Omental fat pad (tissue), 4 donors: ENCODE measurements around the gene INIP. TPM values are rescaled to one million over a fixed set of nuclear protein-coding genes. Genes with fewer than 3 reads are reported as not detected.

Experiments
- ATAC-seq: fragments of 150-250 bp; one replicate; pipeline ENCODE4 v1.9.1; 2016; ENCODE audit warnings: mild to moderate bottlenecking, moderate library complexity; ENCODE audit not compliant: low FRiP score
- DNase-seq: peaks from one replicate; pipeline ENCODE4 v3.0.0-alpha.2; 2019; ENCODE audit warnings: low spot score
- total RNA-seq, 4 donors: library from RNA; depleted of rRNA; stranded (reverse); fragments of >200 nt; gene quantifications; one replicate each; pipeline ENCODE4 v1.1.0, GENCODE V29; 2016
- TF ChIP-seq, protein P1 (sequence below), 3 donors: fragments of 450-650 bp; IDR thresholded peaks; one replicate each; pipeline ENCODE4 v1.5.1; 2016 to 2017; ENCODE audit warnings: antibody characterized with exemption in 3 of 3, mild to moderate bottlenecking in 3 of 3, moderate library complexity in 2 of 3

Gene INIP
- total RNA-seq, 4 donors from 2014 or later = 11.2 to 16.1 (median 13.6) TPM

DNA sequence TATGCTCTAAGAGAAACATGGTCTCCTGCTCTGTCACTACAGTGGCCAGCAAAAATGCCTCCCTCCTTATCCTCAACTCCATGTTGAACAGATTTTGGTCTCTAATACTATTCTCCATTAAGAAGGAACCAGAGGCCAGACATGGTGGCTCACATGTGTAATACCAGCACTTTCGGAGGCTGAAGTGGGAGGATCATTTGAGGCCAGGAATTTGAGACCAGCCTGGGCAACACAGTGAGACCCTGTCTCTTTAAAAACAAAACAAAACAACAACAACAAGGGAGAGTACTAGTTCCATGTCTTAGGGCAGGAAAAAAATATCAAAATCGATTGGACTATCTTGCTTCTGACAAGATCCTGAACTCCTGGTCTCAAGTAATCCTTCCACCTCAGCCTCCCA lies 14.6 kb downstream of the INIP start:
- no peak for ATAC-seq
- TF ChIP-seq, protein P1, sequence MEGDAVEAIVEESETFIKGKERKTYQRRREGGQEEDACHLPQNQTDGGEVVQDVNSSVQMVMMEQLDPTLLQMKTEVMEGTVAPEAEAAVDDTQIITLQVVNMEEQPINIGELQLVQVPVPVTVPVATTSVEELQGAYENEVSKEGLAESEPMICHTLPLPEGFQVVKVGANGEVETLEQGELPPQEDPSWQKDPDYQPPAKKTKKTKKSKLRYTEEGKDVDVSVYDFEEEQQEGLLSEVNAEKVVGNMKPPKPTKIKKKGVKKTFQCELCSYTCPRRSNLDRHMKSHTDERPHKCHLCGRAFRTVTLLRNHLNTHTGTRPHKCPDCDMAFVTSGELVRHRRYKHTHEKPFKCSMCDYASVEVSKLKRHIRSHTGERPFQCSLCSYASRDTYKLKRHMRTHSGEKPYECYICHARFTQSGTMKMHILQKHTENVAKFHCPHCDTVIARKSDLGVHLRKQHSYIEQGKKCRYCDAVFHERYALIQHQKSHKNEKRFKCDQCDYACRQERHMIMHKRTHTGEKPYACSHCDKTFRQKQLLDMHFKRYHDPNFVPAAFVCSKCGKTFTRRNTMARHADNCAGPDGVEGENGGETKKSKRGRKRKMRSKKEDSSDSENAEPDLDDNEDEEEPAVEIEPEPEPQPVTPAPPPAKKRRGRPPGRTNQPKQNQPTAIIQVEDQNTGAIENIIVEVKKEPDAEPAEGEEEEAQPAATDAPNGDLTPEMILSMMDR (IDR thresholded peaks at IDR 0.05) = no peak
- no peak for DNase-seq

GRCh38 chr9:112700085-112700484 lies 17.8 kb downstream of the INIP start:
- DNase-seq (no peak), ATAC-seq (no peak)
- TF ChIP-seq, protein P1 (IDR thresholded peaks at IDR 0.05) = no peak

DNA sequence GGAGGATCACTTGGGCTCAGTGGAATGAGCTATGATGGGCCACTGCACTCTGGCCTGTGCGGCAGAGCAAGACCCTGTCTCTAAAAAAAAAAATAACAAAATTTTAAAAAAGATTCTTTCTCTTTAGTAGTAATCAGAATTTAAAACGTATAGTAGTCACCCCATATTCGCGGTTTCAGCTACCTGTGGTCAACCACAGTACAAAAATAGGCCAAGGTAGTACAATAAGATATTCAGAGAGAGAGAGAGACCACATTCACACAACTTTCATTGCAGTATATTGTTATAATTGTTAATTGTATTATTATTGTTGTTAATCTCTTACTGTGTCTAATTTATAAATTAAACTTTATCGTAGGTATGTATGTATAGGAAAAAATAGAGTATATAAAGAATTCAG lies 18.7 kb downstream of the INIP start:
- DNase-seq = no peak
- TF ChIP-seq, protein P1 (IDR thresholded peaks at IDR 0.05) = no peak
- ATAC-seq = no peak

GRCh38 chr9:112696461-112696860 lies 21.5 kb downstream of the INIP start:
- TF ChIP-seq, protein P1 (IDR thresholded peaks at IDR 0.05) = no peak
- DNase-seq (no peak), ATAC-seq (no peak)

DNA sequence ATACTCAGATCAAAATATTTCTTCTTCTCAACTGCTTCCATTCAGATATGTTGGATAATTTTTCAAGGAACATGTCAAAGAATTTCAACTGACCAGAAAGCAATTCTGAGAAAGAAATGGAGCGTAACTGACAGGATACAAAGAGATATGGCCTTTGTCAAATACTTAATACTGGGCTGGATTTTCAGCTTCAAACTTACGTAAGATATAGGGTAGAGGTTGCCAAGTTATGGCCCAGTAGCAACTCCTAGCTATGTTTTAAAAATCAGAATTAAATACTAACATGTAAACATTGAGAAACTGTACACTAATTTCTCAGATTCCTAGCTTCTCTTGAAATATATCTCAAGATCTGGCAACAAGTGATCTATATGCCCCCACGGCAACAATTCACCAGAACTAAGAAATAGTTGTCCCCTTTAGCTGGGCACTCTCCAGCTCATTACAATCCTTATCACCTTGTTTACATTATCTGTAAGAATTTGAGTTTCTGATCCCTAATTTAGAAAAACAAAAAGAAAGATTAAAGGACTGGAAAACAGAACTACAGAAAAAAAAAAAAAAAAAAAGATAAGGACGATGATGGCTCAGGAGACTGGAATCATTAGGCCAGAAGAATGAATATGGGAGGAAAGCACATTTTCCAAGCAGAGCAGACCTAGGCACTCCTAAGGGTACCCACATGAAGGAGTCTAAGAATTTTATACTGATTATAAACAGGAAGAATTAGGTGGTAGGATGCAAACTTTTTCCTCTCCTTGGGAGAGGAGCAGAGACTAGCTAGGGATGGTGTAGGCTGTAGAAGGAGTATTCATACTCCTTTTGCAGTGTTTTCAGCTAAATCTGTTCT lies 23.0 kb downstream of the INIP start:
- DNase-seq = no peak
- no peak for ATAC-seq
- TF ChIP-seq, protein P1 (IDR thresholded peaks at IDR 0.05) = no peak

- DNase-seq (no peak), ATAC-seq (no peak)
- TF ChIP-seq, protein P1 (IDR thresholded peaks at IDR 0.05) = no peak
Measured at GRCh38 chr9:112689161-112689740, 28.7 kb downstream of the INIP start.
